Heart left ventricle (tissue), 13 donors: ENCODE results near the gene COBL.

ENCODE experiments used
- CTCF ChIP-seq, 12 donors: fragments of 200-600 bp; sonication (generic) in 4 of 12; IDR thresholded peaks; one replicate each; pipeline versions ENCODE4 v1.5.0 to v1.8.0; 2018 to 2022; ENCODE audit warnings: antibody characterized with exemption in 12 of 12, mild to moderate bottlenecking in 5 of 12
- POLR2A ChIP-seq, 2 donors: fragments of 450-650 bp; IDR thresholded peaks; one replicate each; pipeline ENCODE4 v1.6.1; 2017; ENCODE audit warnings: antibody characterized with exemption in 2 of 2, mild to moderate bottlenecking in 2 of 2, moderate library complexity in 2 of 2
- donor health status: ischemic (EF 13 %, LVEDD 7.1; RV severe dilation, severe dysfunction).
- donor health status: DM: no; HTN: yes; CAD: no.
- donor health status: DM: no; HTN: no; CAD: no.
- donor health status: ischemic (EF 25% LVEDD 6.9; RV normal size, moderate dysfunction).
- donor health status: ischemic (EF 25% LVEDD 5.7; RV mildly dilated, moderate dysfunction).
- donor health status: ischemic (EF 35%, LVEDD 5.7; RV mildly dilated, moderate dysfunction).
- donor health status: nonischemic (EF 11% LVEDD 7.7; RV severe dilation, severe dysfunction).
- donor health status: DM: yes; HTN: yes; CAD: no.
- donor health status: PGD.
- donor health status: ischemic (EF 29% LVEDD 5.4; RV normal size, mild dysfunction).
- donor health status: nonischemic (EF 23%, LVEDD 6.1; RV moderate dilation, normal function).

GRCh38 chr7:51346126-51346525 lies 29.5 kb upstream of the COBL start:
- TF ChIP-seq CTCF (IDR thresholded peaks at IDR 0.05) = no peak
- no peak for TF ChIP-seq POLR2A (IDR thresholded peaks at IDR 0.05)
